OCI-LY1 (cell line): Measurements from ENCODE around the gene PTP4A1.

Experiments
- CTCF ChIP-seq: fragments of 200-600 bp; sonication (generic), shearing (Covaris generic); IDR thresholded peaks from 2 replicates; pipeline ENCODE4 v1.5.1; 2017; ENCODE audit warnings: mild to moderate bottlenecking, antibody characterized with exemption, low read length, moderate library complexity, mixed read lengths
- EZH2 ChIP-seq: fragments of 200-600 bp; sonication (generic), shearing (Covaris generic); IDR thresholded peaks from 2 replicates; pipeline ENCODE4 v1.8.0; 2017; ENCODE audit warnings: borderline replicate concordance, mixed run types, mild to moderate bottlenecking, antibody characterized with exemption, low read length, moderate library complexity, mixed read lengths

- no peak for TF ChIP-seq CTCF
- no peak for TF ChIP-seq EZH2
These were observed 46.9 kb upstream of the PTP4A1 start for GRCh38 chr6:63525186-63525878.
